SU-DHL-6 (cell line): Measurements from ENCODE around the gene ZSWIM1.

Experiments
- CTCF ChIP-seq: fragments of 200-600 bp; sonication (generic); IDR thresholded peaks from one replicate; pipeline ENCODE4 v1.5.1; 2017; ENCODE audit warnings: antibody characterized with exemption, mild to moderate bottlenecking, low read length, moderate library complexity; ENCODE audit not compliant: insufficient read depth, poor library complexity, severe bottlenecking
- EZH2phosphoT487 ChIP-seq: fragments of 200-600 bp; sonication (generic), shearing (Covaris generic); conservative IDR thresholded peaks from 2 replicates; pipeline ENCODE4 v1.6.1; 2018; ENCODE audit warnings: mild to moderate bottlenecking, antibody characterized with exemption, low read length, moderate library complexity, mixed read lengths

- TF ChIP-seq CTCF, result no peak
- no peak for TF ChIP-seq EZH2phosphoT487
These were observed 29.0 kb downstream of the ZSWIM1 start for GRCh38 chr20:45909817-45910669.
